GM18867 (cell line): ENCODE data around the gene MRPL34.

Experiments used
- ATAC-seq: cut with Tn5 transposase; IDR thresholded peaks from one replicate; pipeline ENCODE4 v1.9.1; 2021; ENCODE audit warnings: mild to moderate bottlenecking, moderate library complexity; ENCODE audit not compliant: unreplicated experiment

MRPL34 gene

DNA sequence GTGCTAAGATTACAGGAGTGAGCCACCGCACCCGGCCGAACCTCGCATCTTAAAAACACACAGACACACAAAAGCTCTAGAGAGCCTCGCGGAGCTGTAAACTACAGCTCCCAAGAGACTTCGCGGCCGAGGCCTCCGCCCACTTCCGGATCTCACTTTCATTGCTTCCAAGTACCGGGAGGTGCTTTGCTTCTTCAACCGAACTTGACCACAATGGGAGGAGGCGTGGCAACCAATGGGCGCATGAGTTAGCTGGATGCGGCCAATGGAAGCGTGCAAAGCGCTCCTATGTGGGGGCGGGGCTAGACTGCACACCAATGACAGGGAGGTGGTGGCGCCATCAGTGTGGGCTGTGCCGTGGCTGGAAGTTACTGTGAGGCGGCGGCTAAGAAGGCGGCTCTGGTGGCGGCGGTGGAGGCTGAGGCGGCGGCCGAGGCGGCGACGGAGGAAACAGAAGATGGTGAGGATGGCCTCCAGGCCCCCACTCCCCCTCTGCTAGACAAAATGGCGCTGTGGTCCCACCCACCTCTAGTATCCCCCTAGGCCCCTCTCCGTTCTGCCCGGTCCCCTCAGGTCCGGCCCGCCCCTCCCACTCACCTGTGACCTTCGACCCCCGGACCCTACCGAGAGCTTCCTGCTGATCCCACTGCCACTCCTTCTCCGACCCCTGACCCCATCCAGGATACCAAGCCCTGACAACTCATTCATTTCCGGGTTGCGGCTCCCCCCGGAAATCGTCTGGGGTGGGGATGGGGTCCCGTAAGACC is 3.7 kb downstream of the MRPL34 start, which contains the start of gene DDA1:
Gene DDA1 (plus strand): TSS at position 366 of the 767 bp plus-strand sequence. CDS start 92 bp downstream, at position 458.
- peak; percentile 58 for ATAC-seq

DNA sequence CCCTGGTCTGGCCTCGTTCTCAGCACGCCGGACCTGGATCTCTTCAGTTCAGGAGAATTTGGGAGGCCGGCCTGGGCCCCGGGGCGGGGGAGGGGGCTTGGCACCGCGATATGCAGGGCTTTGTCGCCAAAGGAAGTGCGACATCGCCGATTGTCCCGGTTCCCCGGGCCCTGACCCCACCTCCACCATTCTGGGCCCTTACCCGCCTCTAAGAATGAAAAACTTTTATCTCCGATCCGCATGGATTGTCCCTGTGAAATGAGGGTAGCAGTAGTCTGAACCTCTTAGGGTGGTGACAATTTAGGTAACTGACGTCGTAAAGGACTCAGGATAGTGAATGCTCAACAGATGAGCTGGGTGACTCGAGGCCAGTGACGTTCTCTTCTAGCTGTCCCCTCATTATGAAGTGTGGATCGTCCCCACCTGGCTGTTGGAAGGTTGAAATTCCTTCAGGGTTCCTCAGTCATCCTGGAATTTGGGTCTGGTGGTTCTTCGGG is 4.3 kb downstream of the MRPL34 start:
- no peak for ATAC-seq

DNA sequence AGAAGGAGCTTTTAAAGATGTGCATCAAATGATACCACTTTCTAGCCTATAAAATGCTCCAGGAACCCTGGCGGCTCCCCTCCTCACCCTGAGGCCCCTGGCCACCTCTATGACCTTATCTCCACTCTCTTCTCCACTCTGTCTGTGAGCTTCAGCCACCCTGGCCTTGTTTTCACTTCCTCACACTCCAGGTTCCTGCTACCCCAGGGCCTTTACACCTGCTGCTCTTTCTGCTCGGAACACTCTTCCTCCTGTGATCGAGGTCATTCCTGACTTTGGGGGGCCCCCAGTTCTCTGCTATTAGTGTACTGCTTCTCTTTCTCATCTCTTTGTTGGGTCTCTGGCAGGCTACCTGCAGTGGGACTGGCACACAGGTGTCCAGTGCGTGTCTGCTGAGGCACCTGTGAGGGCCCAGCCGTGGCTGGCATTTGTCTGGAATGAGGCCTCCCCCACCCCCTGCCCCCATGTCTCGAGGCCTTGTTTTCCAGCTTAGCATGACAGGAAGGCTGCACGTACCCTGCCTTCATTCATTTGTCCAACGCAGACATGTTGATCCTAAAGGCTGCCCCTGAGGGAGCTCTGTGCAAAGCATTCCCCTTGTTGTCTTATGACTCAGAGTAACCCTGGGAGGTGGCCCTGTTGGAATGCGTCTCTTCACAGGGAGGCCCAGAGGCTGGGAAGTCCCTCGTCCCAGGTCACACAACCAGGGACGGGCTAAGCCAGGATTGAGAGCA is 6.0 kb downstream of the MRPL34 start:
- no peak for ATAC-seq

DNA sequence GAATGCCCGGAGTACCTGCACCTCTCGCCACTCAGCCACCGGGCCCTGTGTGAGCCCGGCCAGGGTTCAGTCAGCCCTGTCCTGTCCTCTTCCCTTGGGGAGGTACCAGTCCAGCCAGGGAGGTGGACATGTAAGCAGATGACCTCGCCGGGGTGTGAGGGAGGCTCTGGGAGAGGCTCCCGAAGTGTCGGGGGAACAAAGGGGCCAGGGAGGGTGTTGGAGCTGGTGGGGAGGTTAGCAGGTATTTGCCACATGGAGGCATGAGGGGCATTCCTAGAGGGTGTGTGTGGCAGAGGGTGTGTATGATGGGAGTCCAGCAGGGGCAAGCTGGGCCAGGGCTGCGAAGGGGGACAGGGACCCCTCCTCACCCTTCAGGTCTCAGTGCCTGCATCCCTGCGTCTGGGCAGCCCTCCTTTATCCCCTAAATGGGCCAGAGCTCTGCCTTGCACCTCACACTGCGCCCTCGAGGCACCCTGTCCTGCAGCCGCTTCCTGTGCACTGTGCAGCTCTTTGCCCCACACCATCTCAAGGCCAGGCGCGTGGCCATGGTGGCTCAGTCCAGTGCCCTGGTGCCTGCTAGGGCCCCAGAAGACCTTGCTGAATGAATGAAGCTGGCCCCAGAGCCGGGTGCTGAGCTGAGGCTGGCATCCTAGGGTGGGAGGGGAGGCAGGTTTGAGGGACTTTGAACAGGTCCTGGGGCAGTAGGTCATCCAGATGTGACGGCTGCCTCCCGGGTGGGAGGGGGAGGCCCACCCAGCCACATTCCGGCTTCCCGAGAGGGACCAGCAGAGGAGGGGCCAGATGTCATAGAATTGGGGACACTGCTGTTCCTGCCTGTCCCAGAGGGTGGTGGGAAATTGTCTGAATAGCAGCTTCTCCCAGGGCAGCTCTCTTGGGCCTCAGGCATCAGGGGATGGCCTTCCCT is 6.8 kb downstream of the MRPL34 start:
- ATAC-seq: no peak

DNA sequence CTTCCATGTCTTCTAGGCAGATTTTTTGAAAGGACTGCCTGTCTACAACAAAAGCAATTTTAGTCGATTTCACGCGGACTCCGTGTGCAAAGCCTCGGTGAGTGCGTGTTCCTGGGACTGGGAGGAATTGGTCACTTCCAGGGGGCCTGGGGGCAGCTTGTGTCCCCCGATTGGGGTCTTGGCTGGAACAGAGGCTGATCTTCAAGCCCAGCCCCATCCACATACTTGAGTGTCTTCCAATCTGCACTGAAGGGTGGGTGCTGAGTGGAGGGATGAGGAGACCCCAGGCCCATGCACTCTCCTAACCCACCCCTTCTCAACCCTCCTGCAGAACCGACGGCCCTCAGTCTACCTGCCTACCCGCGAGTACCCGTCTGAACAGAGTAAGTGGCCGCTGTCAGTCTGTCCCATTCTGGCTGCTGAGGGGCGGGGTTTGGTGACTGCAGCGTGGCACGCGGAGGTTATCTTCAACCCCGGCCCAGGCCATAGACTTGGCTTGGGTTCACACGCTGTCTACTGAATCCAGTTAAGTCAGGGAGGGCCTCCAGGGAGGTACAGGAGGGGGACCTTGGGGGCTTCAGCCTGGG is 8.4 kb downstream of the MRPL34 start:
- ATAC-seq: no peak

DNA sequence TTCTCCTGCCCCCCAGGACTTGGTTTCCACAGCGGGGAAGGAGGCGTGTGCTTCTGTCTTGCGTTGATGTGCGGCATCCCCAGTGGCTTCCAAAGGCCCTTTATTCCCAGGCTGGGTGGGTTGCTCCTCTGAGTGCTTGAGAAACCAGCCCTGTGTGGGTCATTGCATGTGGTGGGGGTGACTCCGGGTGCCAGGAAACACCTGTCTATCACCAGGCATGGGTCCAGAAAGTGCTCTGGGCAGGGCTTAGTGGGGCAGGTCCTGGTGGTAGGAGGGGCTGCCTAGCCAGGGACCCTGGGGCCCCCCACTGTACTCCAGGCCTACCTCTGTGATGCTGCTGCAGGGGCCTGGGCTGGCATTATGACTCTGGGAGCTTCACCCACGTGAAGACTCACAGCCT is 13.3 kb downstream of the MRPL34 start:
- no peak for ATAC-seq

DNA sequence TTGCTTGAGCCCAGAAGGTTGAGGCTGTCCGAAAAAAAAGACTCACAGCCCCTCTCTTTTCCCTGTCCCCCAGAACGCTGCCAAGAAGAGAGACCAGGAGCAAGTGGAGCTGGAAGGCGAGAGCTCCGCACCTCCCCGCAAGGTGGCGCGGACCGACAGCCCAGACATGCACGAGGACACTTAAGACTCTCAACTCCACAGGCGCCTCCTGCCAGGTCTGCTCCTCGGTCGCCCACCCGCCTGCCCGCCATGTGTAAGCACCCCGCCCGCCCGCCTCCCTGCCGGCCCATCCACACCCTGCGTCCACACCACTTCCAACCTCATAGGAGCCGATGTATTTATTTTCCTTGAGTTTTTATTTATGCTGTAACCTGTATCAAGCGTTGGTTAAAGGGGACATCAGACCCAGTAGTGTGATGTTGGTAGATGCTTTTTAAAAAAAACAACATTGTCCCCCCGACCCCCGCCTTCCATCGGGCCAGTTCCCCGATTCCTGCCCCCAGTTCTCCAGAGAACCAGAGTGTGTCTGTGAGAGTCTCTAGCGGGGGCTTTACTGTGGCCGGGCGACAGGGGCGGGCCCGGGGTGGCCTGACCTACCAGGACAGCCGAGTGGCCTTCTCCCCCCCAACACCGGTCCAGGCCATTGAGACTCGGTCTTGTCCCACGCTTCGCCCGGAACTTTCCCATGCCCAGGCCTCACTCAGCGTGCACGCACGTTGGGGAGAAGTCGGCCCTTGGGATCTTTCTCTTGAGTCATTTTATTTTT is 14.0 kb downstream of the MRPL34 start:
- no peak for ATAC-seq

DNA sequence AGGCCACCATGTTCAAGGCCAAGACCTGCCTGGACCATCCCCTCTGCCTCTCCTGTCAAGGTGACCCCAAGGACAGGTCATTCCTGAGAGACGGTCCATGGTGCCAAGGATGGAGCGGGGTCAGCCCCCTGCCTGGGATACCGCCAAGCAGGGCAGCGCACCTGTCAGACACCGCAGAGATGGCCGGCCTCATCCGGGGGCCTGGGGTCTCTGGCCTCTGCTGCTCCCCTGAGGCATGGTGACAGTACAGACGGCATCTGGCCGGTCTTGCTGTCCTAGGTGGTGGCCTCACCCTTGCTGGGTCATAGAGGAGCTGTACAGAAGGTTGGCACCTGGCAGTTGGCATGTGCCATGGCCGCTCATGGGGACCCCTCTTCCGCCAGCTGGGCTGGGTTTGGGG is 14.8 kb downstream of the MRPL34 start:
- no peak for ATAC-seq

DNA sequence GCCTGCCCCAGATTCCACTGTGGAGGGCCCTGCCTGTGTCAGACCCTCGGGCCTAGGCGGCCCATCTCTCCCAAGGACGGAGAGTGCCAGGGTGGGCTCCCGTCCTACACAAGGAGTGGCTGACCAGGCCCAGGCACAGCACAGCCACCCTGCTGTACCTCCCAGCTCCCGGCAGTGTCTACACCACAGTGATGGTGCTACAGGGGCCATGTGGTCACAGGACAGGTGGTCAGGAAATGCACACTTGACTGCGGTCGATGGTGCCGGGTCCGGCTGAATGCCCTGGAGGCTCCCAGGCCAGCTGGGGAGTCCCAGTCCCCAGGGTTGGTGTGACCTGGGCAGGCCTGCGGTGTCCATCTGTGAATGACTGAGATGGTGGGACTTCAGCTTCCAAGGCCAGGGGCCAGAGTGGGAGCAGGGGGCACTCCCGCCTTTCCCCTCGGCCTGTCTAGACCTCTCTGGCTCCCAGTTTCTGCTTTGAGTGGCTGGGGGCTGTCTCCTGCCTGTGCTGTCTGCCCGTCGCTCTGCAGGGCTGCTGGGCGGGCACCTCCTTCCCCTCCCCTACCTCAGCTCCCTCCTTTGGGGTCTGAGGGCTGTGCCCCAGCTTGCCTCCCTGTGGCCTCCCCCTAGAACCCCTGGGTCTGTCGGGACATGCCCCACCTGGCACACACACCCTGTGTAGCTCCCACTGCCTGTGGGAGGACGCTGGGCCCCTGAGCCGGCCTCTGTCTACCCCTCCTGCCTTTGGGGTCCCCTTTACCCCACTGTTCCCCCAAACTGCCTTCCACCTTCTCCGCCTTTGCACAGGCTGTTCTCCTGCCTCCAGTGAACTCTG is 16.2 kb downstream of the MRPL34 start:
- ATAC-seq: no peak

DNA sequence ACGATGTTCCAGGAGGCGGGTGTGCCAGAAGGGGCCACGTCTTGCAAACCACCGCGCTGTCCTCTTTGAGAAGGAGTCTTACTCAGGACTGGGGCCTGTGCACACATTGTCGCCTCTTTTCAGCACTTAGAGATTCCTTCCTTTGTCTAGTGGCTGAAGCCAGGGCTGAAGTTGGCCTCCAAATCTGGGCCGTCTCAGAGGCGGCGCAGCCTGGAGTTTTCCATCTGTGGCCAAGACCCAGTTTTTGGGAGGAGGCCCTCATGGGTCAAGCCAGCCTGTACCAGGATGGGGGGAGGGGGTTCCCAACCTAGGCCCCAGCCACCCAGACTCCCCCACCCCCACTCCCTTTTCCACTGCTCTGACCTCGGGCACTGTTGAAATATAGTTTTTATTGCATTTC is 17.2 kb downstream of the MRPL34 start:
- no peak for ATAC-seq

DNA sequence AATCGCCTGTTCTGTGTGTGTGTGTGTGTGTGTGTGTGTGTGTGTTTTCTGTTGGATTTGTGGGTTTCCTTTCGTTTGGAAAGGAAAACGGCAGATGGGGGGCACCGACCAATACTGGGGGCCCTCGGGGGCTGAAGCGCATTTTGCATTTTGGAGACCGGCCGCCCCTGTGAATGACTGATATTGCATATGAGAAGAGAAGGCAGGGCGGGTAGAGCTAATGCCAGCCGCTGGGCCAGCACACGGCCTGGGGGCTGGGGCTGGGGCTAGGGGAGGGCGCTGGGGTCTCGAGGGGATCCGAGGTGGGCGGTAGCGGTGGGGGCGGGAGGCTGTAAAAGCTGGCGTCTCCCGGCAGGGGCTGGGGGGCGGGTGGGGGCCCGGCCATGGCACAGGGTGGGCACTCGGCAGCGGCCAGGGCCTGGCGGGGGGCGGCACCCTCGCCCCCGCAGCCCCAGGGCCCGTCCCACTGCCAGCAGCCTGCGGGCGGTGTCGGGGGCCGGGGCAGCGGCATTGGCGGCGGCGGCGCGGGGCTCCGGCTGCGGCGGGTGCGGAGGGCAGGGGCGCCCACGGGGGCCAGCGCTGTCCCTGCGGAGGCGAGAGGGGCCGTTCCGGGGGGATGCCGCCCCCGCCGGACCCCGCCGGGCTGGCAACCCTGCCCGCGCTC is 17.8 kb downstream of the MRPL34 start:
- no peak for ATAC-seq

DNA sequence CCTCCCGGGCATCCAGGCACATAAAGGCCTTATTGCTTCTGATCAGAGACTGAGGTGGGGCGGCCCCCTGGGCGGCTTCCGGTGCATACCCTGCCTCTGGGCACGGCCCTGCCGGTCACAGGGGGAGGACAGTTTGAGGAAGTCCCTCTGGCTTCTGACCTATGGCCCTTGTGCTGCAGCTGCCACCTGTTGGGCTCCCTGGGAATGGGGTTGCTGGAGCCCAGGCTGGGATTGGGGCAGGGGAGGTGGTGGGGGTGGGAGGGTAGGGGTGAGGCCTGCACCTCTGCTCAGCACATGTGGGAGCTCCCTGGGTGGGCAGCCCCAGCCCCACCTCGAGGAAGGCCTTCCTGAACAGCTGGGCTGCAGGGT is 18.3 kb downstream of the MRPL34 start:
- ATAC-seq: no peak

DNA sequence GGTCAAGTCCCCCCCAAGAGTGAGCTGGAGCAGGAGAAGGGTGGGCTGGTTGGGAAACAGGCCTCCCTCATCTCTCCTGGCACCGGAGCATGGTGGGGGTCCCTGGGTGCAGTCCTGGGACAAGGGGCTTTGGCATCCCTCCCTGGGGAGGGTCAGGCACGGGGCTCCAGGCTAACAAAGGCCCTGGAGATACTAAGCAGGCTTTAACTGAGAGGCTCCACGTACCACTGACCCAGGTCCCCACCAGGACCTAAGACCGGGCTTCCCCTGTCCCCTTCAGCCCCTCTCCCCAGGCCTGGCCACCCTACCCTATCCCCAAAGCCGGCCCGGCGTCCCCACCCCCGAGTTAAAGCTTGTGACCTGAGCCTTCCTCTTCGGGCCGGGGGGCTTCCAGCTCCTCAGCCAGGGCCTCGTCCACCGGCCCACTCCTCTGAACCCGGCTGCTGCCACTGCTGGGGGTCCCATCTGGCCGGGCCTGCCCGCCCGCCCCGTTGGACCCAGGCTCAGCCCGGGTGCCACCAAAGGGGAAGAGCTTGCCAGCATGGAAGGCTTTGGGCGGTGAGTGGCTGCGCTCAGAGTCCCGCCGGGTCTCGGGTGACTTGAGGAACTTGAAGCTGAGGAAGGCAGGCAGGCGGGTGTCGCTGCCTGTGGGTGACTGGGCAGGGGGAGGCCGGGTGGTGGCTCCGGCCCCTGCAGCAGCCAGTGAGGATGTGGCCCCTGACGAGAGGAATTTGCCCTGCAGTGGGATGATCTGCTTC is 18.9 kb downstream of the MRPL34 start:
- no peak for ATAC-seq

DNA sequence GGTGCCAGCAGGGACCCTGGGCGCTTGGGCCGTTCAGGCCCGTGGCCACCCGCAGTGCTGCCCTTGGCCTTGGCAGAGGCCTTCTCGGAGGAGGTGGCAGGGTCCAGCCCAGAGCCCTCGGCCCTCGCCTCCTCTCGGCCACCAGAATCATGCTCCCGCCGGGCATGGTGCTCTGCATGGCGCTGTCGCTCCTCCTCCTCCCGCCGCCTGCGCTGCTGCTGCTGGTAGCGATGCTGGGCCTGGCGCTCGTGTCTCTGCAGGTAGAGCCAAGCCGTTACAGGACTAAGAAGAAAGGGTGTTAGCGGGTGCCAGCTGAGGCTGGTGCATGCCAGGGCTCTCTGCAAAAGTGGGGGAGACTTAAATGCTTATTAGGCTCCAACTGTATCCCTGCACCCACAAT is 19.5 kb downstream of the MRPL34 start:
- ATAC-seq: no peak

DNA sequence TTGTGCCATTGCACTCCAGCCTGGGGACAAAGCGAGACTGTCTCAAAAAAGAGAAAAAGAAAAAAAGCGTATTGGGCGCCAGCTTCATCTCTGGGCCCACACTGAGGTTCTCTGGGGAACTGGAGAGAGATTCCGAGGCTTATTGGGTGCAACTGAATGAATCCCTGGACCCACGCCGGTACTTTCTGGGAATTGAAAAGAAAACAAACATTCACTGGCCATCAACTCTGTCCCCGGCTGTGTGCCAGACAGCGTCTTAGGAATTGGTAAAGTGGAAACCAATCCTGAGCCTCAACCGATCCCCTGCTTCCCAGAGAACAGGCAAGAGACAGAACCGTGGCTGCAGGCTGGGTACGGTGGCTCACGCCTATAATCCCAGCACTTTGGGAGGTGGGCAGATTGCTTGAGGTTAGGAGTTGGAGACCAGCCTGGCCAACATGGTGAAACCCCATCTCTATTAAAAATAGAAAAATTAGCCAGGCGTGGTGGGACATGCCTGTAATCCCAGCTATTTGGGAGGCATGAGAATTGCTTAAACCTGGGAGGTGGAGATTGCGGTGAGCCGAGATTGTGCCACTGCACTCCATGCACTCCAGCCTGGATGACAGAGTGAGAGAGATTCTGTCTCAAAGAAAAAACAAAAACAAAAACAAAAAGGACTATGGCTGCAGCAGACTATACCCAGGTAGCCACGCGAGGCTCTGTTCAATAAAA is 20.4 kb downstream of the MRPL34 start:
- no peak for ATAC-seq

DNA sequence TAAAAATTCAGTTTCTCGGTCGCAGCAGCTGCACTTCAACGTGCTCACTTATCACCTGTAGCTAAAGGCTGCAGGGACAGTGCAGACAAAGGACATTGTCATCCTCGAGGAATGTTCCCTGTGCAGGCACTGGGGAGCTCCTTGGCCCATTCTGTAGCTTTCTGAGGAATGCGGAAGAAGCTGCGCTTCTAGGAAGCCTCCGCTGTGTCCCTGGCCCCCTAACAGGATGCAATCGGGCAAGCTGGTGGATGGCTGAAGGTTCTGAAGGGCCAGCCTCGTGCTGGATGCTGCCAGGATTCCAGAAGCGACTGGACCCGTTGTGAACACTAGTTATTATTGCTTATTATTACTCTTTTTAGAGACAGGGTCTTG is 20.9 kb downstream of the MRPL34 start:
- ATAC-seq: no peak

DNA sequence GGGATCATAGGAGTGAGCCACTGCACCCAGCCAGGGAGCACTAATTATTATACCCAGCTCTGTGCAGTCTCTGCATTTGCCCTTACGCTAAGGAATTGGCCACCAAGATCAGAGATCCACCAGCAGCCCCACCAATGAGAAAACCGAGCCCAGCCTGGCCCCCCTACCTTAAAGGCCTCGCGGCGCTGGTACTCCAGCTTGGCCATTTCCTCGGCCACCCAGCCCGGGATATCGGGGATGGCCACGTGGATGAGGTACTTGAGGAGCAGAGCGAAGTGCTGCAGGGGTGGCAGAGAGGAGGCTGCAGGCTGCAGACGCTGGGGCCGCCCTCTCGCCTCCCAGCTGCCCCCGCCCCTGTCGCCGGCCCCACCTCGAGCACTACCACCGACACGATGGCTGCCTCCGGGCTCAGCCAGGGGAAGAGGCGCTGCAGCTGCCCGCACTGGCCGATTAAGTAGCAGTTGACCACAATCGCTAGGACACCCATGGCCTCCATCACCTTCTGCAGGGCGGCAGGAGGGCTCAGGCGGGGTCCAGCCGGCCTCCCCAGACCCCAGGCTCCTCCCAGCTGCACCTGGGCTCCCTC is 21.5 kb downstream of the MRPL34 start:
- no peak for ATAC-seq
